Thyroid gland (tissue), 4 donors: Measurements from ENCODE around the gene CARHSP1.

ENCODE experiments used
- POLR2A ChIP-seq, 2 donors: fragments of 450-650 bp; IDR thresholded peaks; one replicate each; pipeline ENCODE4 v1.6.1; 2017; ENCODE audit warnings: antibody characterized with exemption in 2 of 2, mild to moderate bottlenecking in 2 of 2, moderate library complexity in 1 of 2
- TF ChIP-seq, protein P1 (sequence below), 6 experiments: fragments of 200-600 bp in 3 of 6; fragments of 450-650 bp in 3 of 6; sonication (generic) in 3 of 6; IDR thresholded peaks; one replicate each; pipeline ENCODE4 v1.5.1; 2016 to 2019; ENCODE audit warnings: antibody characterized with exemption in 6 of 6, mild to moderate bottlenecking in 2 of 6, inconsistent platforms in 1 of 6, moderate library complexity in 1 of 6

DNA sequence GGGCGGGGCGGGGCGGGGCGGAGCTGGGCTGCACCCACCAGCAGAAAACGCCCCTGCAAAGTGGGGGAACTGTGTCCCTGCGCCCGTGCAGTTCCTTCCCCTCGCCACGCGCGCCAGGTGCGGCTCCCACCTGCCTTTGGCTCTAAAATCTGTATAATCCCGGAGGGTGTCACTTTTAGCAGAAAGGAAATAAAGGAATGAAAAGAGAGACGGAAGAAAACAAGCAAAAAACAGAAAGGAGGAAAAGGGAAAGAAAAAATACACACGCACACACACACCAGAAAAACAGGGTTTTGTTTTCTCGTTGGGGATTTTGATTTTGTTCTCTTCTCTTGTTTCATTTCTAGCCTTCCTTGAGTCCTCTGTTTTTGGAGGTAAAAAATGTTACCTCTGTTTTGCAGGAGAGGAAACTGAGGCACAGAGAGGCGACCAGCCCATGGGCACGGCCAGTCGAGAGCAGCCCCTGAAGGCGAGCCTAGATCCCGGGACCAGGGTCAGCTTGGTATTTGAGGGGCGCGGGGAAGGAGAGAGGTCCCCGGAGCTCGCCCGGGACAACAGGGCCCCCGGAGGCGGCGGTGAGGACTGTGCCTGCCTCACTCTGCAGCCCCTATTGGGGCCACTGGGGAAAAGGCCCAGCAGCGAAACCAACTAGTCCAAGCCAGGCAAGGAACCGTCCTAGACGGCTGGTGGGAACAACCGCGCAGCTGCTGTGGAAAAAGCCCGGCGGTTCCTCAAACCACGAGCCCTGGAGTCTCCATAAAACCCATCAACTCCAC lies 594 bp upstream of the CARHSP1 start:
- no peak for TF ChIP-seq POLR2A (IDR thresholded peaks at IDR 0.05)
- TF ChIP-seq, protein P1, sequence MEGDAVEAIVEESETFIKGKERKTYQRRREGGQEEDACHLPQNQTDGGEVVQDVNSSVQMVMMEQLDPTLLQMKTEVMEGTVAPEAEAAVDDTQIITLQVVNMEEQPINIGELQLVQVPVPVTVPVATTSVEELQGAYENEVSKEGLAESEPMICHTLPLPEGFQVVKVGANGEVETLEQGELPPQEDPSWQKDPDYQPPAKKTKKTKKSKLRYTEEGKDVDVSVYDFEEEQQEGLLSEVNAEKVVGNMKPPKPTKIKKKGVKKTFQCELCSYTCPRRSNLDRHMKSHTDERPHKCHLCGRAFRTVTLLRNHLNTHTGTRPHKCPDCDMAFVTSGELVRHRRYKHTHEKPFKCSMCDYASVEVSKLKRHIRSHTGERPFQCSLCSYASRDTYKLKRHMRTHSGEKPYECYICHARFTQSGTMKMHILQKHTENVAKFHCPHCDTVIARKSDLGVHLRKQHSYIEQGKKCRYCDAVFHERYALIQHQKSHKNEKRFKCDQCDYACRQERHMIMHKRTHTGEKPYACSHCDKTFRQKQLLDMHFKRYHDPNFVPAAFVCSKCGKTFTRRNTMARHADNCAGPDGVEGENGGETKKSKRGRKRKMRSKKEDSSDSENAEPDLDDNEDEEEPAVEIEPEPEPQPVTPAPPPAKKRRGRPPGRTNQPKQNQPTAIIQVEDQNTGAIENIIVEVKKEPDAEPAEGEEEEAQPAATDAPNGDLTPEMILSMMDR (IDR thresholded peaks at IDR 0.05), result peak in 1 of 6 experiments; percentile 10
